Panc1 (cell line): Measurements from ENCODE around the gene RTN4IP1.

Experiments
- CTCF ChIP-seq: fragments of 450-650 bp; IDR thresholded peaks from 2 replicates; pipeline ENCODE4 v1.5.1; 2017; ENCODE audit warnings: mild to moderate bottlenecking
- POLR2AphosphoS5 ChIP-seq: IDR thresholded peaks from 2 replicates; pipeline ENCODE4 v1.6.1; 2012; ENCODE audit warnings: mild to moderate bottlenecking, low read depth, low read length, moderate library complexity
- TCF7L2 ChIP-seq: IDR thresholded peaks from 2 replicates; pipeline ENCODE4 v1.6.1; 2011; ENCODE audit warnings: mild to moderate bottlenecking, low read depth, low read length, inconsistent platforms

DNA sequence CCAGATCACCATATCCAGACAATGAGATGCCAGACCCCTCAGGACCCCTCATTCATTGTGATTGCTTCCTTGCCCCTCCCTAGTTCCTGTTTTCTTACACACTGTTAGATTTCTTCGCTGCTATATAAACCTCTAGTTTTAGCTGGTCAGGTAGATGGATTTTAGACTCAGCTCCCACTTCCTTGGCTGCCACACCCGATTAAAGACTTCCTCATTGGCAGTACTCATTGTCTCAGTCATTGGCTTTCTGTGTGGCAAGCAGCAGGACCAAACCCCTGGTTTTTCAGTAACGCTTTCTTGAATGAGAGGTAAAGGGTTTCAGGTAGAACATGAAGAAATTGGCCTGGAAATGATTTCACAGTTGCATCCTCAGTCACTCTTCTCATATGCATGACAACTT, 48.0 kb upstream of the RTN4IP1 start:
- TF ChIP-seq CTCF: no peak
- no peak for TF ChIP-seq POLR2AphosphoS5
- no peak for TF ChIP-seq TCF7L2
